Upper lobe of left lung (tissue), 6 donors: ENCODE results near the gene TNFRSF6B. TPM values are rescaled to one million over a fixed set of nuclear protein-coding genes. Genes with fewer than 3 reads are reported as not detected.
"Not testable (repeated sequence)": the region's sequence is repeated elsewhere in the genome, so short reads cannot be mapped to it uniquely, and the experiment has no call there.

ENCODE experiments used
- ATAC-seq, 2 donors: fragments of 200-7000 bp; cut with Tn5 transposase; one replicate each; pipeline ENCODE4 v1.9.1; 2022; ENCODE audit warnings: mild to moderate bottlenecking in 2 of 2, moderate library complexity in 2 of 2; ENCODE audit not compliant: low FRiP score in 2 of 2
- DNase-seq, 2 donors: peaks; one replicate each; pipeline ENCODE4 v3.0.0-alpha.2; 2019 to 2020
- H3K27ac ChIP-seq, 4 donors: fragments of 200-600 bp; sonication (generic); one replicate each; pipeline ENCODE4 v1.5.1; 2016 to 2019
- H3K27me3 ChIP-seq, 4 donors: fragments of 200-600 bp; sonication (generic); one replicate each; pipeline ENCODE4 v1.5.1; 2017 to 2019
- H3K36me3 ChIP-seq, 4 donors: fragments of 200-600 bp; sonication (generic); one replicate each; pipeline ENCODE4 v1.5.1; 2016 to 2019
- H3K4me1 ChIP-seq, 4 donors: fragments of 200-600 bp; sonication (generic); one replicate each; pipeline ENCODE4 v1.5.1; 2018 to 2019
- H3K4me3 ChIP-seq, 4 donors: fragments of 200-600 bp; sonication (generic); one replicate each; pipeline ENCODE4 v1.5.1; 2017 to 2019; ENCODE audit warnings: mild to moderate bottlenecking in 2 of 4, moderate library complexity in 1 of 4
- H3K9me3 ChIP-seq, 4 donors: fragments of 200-600 bp; sonication (generic); one replicate each; pipeline ENCODE4 v1.5.1; 2018 to 2019
- CTCF ChIP-seq, 6 experiments: fragments of 450-650 bp in 4 of 6; fragments of 200-600 bp in 2 of 6; sonication (generic) in 2 of 6; IDR thresholded peaks; one replicate each; pipeline ENCODE4 v1.5.1; 2016 to 2019; ENCODE audit warnings: antibody characterized with exemption in 6 of 6
- EP300 ChIP-seq, 4 donors: sonication (generic); formaldehyde crosslinking; IDR thresholded peaks; one replicate each; pipeline ENCODE4 v1.5.1; 2017; ENCODE audit warnings: antibody characterized with exemption in 4 of 4, control low read depth in 2 of 4
- POLR2A ChIP-seq, 4 donors: fragments of 450-650 bp; IDR thresholded peaks; one replicate each; pipeline ENCODE4 v1.5.1; 2016 to 2017; ENCODE audit warnings: antibody characterized with exemption in 4 of 4, mild to moderate bottlenecking in 2 of 4
- POLR2AphosphoS5 ChIP-seq, 2 donors: sonication (generic); formaldehyde crosslinking; IDR thresholded peaks; one replicate each; pipeline ENCODE4 v1.5.1; 2017; ENCODE audit warnings: antibody characterized with exemption in 2 of 2
- WGBS, 2 donors: methylation state at CpG; one replicate each; pipeline ENCODE4 v1.1.5; 2017 to 2018; 5-methylcytosine and 5-hydroxymethylcytosine counted together
- total RNA-seq, 6 donors: library from RNA; depleted of rRNA in 4 of 6; stranded (reverse); fragments of >200 nt in 4 of 6; gene quantifications; one replicate each; pipeline versions ENCODE4 v1.1.0 to v1.2.1, GENCODE V29; 2016 to 2021
- donor health status: DM: no; HTN: no; CAD: no; lungs with moderate emphysema.
- donor health status: DM: no; HTN: yes; CAD: no; lungs with severe emphysema.

Gene TNFRSF6B
- total RNA-seq, 6 donors from 2014 or later, result 13.8 to 34.8 (median 16.9) TPM

GRCh38 chr20:63659370-63659769 is 37.1 kb upstream of the TNFRSF6B start:
- Histone ChIP-seq H3K4me1 (peaks cover 16 to 21% (median 21%) of the 10 kb centered on the region in 4 donors), H3K27me3 (no peaks in the 10 kb centered on the region), H3K36me3 (peaks cover 6 to 42% (median 29%) of the 10 kb centered on the region in 4 donors), H3K9me3 (no peaks in the 10 kb centered on the region), H3K4me3 (peak overlapping the region in 3 of 4 donors; percentile 74 to 89 (median 85)), H3K27ac (peak overlapping the region in 3 of 4 donors; percentile 90 to 91 (median 91))
- ATAC-seq (no peak), DNase-seq (no peak)
- WGBS, 2 donors, result 73 to 76% methylated on average over 10 to 13 of the region's 13 CpGs
- no peak for TF ChIP-seq POLR2A (IDR thresholded peaks at IDR 0.05)
- TF ChIP-seq CTCF (IDR thresholded peaks at IDR 0.05), result no peak
- TF ChIP-seq POLR2AphosphoS5 (IDR thresholded peaks at IDR 0.05), result no peak
- TF ChIP-seq EP300 (IDR thresholded peaks at IDR 0.05), result no peak

GRCh38 chr20:63660174-63660573 is 36.3 kb upstream of the TNFRSF6B start:
- ATAC-seq, result not testable (repeated sequence)
- H3K36me3 ChIP-seq, result peaks cover 6 to 47% (median 31%) of the 10 kb centered on the region in 4 donors

GRCh38 chr20:63660622-63661021 is 35.8 kb upstream of the TNFRSF6B start:
- 80 to 100% methylated on average over 6 to 8 of the region's 8 CpGs for WGBS, 2 donors

More at GRCh38 chr20:63660174-63660573, 36.3 kb upstream of the TNFRSF6B start:
- not testable (repeated sequence) for H3K27me3 ChIP-seq, DNase-seq, H3K27ac ChIP-seq, H3K4me3 ChIP-seq, H3K9me3 ChIP-seq
- WGBS, 2 donors, result 85 to 93% methylated on average over 10 of the region's 10 CpGs
- peaks cover 16 to 21% (median 21%) of the 10 kb centered on the region in 4 donors for H3K4me1 ChIP-seq

GRCh38 chr20:63661108-63661507 is 35.3 kb upstream of the TNFRSF6B start:
- H3K4me3 ChIP-seq, result no peak overlapping the region
- H3K36me3 ChIP-seq, result peaks cover 6 to 56% (median 37%) of the 10 kb centered on the region in 4 donors
- TF ChIP-seq CTCF (IDR thresholded peaks at IDR 0.05) (no peak), EP300 (IDR thresholded peaks at IDR 0.05) (no peak)
- no peaks in the 10 kb centered on the region for H3K9me3 ChIP-seq
- H3K4me1 ChIP-seq, result peaks cover 16 to 21% (median 21%) of the 10 kb centered on the region in 4 donors
- ATAC-seq, result no peak
- H3K27ac ChIP-seq, result no peak overlapping the region
- no peak for DNase-seq
- H3K27me3 ChIP-seq, result no peaks in the 10 kb centered on the region
- 96% methylated on average over 12 to 22 of the region's 22 CpGs for WGBS, 2 donors

More at GRCh38 chr20:63660622-63661021, 35.8 kb upstream of the TNFRSF6B start:
- no peak overlapping the region for H3K27ac ChIP-seq
- ATAC-seq (no peak), DNase-seq (no peak)
- peaks cover 16 to 21% (median 21%) of the 10 kb centered on the region in 4 donors for H3K4me1 ChIP-seq
- no peak overlapping the region for H3K4me3 ChIP-seq
- no peaks in the 10 kb centered on the region for H3K27me3 ChIP-seq
- peaks cover 6 to 51% (median 33%) of the 10 kb centered on the region in 4 donors for H3K36me3 ChIP-seq
- H3K9me3 ChIP-seq, result no peaks in the 10 kb centered on the region
- TF ChIP-seq EP300 (IDR thresholded peaks at IDR 0.05) (no peak), POLR2AphosphoS5 (IDR thresholded peaks at IDR 0.05) (no peak), POLR2A (IDR thresholded peaks at IDR 0.05) (no peak), CTCF (IDR thresholded peaks at IDR 0.05) (no peak)

GRCh38 chr20:63661959-63662812 is 34.3 kb upstream of the TNFRSF6B start:
- H3K9me3 ChIP-seq, result no peaks in the 10 kb centered on the region
- no peak overlapping the region for H3K27ac ChIP-seq
- ATAC-seq (no peak), DNase-seq (no peak)
- TF ChIP-seq POLR2A (IDR thresholded peaks at IDR 0.05) (no peak), POLR2AphosphoS5 (IDR thresholded peaks at IDR 0.05) (no peak), EP300 (IDR thresholded peaks at IDR 0.05) (no peak), CTCF (IDR thresholded peaks at IDR 0.05) (no peak)
- peaks cover 16 to 21% (median 21%) of the 10 kb centered on the region in 4 donors for H3K4me1 ChIP-seq
- peaks cover 6 to 64% (median 45%) of the 10 kb centered on the region in 4 donors for H3K36me3 ChIP-seq
- 92 to 93% methylated on average over 23 to 30 of the region's 33 CpGs for WGBS, 2 donors
- H3K27me3 ChIP-seq, result no peaks in the 10 kb centered on the region
- no peak overlapping the region for H3K4me3 ChIP-seq
